GM18870 (cell line): ENCODE results near the gene MTARC2.

Experiments used
- ATAC-seq: cut with Tn5 transposase; IDR thresholded peaks from one replicate; pipeline ENCODE4 v1.9.1; 2021; ENCODE audit warnings: moderate library complexity; ENCODE audit not compliant: unreplicated experiment

Gene MTARC2

DNA sequence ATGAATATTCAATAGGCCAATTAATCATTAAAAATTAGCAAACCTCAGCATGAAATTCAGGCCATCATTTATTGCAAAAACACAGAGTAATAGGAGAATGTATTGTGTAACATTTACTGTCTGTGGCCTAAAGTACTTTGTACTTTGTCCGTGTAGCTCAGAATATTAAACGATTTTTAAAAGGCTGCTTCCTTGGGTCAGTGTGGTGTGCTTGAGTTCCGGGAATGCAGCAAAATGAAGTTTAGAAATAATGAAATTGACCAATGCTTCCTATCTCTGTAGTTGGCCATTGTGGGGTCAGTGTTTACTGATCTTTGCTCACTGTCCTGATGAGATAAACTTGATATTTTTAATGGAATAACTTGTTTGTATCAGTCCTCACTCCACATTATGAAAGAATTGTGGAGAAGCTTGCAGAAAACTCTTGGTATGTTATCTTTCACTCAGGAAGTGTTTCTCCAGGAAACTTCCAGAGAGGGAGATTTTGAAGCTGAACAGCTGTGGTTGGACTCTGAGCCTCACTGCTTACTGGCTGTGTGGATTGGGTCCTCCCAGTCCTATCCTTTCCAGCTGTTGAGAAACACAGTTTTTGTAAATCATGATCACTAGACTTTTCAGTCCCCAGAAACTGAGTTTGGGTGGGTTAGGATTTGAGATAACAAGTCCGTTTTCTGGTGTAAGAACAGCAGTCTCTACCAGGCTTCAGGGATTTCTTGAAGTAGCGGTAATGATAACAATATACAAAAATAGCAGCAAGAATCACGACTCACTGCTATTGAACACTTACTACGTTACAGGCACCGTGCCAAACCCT, 19.4 kb downstream of the MTARC2 start:
- no peak for ATAC-seq

- ATAC-seq: no peak
Measured at GRCh38 chr1:220768126-220768601, 20.0 kb downstream of the MTARC2 start.

DNA sequence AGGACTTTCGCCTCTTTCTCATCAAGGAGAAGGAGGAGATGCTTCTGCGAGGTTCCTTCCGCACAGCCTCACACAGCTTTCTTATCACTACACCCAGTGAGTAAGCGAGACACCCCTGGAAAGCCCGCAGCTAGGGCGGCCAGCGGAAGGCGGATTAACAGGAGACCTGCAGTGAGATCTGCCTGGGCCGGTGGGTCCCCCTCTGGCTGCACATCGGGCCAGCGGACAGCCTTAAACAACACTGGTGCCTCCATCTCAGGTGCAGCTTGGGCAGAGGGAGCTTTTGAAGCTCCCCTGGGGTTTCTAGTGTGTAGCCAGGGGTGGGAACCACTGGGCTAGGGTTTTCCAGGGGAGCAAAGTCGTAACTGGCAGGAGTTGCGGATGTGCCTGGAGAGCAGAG, 21.1 kb downstream of the MTARC2 start:
- no peak for ATAC-seq

DNA sequence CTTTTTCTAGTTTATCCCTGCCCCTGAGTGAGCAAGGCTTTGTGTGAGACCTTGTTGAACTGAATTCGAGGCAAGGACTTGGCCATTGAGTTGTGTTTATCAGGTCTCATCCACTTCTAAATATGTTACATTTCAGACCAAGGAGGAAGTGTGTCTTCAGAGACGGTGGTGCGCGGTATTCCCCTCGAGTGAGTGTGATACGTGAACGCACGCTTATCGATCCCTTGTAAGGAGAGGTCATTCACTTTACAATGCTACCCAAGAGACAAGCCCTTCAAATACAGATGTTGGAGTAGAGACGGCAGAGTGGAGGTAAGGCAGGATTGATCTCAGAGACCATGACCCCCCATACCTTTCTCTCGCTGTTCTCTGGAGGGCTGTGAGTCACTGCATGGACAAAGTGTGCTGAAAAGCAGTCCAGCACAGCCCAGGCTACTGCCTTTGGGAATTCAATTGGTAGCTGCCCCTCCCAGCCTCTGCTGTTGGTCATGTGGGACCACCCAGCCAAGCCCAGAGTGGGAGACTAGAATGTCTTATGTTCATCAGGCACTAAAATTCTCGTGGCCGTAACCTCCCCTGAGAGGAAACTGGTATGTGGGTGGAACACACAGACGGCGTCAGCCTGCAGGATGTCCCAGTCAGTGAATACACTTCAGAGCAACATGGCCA, 22.3 kb downstream of the MTARC2 start:
- peak; percentile 59 for ATAC-seq

DNA sequence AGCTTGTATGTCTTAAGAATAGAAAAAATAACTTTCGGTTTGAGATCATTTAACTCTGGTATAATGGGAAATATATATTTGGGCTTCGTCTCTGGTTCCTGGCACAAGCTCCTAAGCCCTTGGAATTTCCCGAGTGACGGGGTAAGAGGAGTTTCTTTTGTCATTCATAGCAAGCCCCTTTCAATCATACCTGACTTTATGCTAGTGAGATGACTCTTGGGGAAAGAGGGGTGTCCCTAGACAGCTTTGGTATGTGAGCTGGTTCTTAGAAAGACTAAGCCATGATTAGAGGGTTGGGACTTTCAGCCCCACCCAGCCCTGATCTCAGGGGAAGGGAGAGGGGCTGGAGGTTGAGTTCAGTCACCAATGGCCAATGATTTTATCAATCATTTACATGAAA, 24.7 kb downstream of the MTARC2 start:
- ATAC-seq: no peak

- no peak for ATAC-seq
Measured at GRCh38 chr1:220775240-220775853, 27.2 kb downstream of the MTARC2 start.

DNA sequence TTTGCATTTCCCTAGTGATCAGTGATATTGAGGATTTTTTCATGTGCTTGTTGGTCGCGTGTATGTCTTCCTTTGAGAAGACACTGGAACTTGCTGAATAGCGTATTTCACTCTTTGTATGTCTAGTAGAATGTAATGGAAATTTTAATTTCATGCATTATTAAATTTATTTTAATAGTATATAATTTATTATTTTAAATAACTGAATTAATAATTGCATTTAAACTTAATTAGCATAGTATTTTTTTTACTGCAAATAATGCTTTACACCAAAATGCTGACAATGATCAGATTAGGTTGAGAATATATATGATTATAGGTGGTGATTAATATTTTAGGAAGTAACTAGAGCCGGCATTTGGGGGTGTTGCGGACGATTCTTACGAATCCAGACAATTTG, 28.1 kb downstream of the MTARC2 start:
- no peak for ATAC-seq

- ATAC-seq: peak; percentile 68
Measured at GRCh38 chr1:220776720-220777326, 28.7 kb downstream of the MTARC2 start.

DNA sequence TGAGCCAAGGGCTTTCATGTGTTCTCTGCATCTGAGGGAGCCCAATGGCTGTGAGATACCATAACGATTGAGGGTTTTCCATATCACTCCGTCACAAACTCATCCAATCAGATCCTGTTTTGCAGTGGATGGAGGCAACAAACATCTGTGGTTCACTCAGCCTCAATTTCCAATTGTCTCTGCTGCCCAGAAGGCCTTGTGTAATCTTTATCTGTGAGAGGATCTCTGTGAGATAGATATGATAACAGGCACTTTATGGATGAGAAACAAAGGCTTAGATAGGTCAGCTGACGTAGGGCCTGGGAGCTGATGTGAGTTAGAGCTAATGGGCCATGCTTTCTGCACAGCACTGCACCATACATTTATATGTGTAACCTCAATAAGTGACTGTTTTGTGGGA, 35.3 kb downstream of the MTARC2 start:
- ATAC-seq: no peak

DNA sequence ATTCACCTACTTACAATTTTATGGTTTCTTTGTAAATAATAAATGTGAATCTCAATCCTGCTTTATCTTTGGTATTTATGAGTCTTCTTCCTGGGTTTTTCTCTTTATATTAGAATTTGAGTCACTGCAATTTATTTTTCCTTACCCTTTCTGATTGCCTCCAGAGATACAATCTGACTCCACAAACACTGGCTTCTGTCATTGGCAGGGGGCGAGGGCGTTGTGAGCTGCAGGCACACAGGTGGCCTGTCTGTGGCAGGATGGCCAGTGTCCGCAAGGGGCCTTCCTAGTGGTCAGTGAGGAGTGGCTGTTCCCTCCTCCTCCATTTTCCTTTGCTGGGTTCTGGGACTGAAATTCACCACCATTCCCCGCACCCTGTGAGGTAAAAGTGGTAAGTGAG, 36.6 kb downstream of the MTARC2 start:
- ATAC-seq: no peak

GRCh38 chr1:220785166-220786056, 37.3 kb downstream of the MTARC2 start:
- ATAC-seq: no peak

DNA sequence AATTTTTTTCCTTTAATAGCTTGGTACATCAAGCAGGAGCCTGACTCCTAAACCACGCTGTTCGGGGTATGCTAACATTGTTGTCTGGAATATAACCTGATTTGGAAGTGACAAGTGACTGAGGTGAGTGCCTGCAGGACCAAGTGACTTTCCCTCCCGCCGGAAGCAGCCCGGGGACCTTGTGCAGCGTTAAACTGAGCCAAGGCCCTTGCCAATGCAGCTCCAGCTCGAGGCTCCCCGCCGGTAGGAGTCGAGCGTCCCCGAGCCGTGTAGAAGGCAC, 37.9 kb downstream of the MTARC2 start:
- no peak for ATAC-seq

DNA sequence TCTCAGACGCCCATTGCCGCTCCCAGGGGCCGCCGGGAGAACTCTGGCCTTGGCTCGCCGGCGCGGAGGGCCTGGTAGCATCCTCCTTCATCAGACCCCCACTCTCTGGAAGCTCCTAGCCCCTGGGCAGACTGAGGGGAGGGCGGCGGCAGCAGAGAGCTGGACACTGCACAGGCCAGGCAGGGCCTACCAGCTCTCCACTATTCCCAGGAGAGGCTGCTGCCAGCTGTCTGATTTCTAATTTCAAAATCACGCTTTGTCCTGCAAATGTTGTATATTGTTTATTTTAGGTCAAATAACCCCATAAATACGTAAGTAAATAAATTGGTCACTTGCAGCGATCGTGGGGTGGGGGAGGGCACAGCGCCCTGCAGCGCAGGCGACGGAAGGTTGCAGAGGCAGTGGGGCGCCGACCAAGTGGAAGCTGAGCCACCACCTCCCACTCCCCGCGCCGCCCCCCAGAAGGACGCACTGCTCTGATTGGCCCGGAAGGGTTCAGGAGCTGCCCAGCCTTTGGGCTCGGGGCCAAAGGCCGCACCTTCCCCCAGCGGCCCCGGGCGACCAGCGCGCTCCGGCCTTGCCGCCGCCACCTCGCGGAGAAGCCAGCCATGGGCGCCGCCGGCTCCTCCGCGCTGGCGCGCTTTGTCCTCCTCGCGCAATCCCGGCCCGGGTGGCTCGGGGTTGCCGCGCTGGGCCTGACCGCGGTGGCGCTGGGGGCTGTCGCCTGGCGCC, 38.4 kb downstream of the MTARC2 start, which contains the start of gene MTARC1:
Gene MTARC1, plus strand, starts transcription at position 577 of the 732 bp plus-strand sequence. Its CDS starts 32 bp downstream, at position 609.
- ATAC-seq: no peak

DNA sequence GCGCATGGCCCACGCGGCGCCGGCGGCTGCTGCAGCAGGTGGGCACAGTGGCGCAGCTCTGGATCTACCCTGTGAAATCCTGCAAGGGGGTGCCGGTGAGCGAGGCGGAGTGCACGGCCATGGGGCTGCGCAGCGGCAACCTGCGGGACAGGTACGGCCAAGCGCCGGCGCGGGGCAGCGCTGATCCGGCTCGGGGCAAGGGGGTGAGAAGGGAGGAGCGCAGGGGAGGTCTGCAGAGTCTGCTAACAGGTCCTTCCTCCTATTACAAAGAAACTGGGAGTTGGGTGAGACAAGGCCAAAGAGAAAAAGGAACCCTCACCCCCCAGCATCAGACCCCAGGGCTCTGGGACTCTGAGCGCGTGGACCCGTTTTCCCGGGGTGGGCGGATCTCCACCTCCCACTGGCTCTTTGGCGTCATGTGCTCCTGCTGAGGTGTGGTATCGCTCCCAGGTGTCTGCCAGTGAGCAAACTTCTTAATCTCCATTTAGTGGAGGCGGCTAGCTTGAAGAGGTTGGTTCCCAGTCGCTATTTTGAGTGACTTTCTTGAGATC, 39.0 kb downstream of the MTARC2 start:
- ATAC-seq: no peak

DNA sequence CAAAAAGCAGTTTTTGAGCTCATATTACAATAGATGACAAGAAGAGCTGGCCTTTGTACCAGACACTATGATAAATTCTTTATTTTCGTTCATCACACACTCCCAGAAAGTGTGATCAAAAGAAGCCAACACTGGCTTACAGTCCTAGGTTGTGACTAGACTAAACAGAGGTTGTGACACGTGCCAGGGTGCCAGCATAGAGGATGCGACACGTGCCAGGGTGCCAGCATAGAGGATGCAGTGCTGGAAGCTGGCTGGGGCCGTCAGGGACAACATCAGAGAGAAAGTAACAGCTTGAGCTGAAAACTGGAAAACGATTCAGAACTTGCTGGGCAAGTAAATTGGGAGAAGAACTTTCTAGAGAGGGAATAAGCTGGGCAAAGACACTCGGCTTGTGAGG, 40.8 kb downstream of the MTARC2 start:
- no peak for ATAC-seq

DNA sequence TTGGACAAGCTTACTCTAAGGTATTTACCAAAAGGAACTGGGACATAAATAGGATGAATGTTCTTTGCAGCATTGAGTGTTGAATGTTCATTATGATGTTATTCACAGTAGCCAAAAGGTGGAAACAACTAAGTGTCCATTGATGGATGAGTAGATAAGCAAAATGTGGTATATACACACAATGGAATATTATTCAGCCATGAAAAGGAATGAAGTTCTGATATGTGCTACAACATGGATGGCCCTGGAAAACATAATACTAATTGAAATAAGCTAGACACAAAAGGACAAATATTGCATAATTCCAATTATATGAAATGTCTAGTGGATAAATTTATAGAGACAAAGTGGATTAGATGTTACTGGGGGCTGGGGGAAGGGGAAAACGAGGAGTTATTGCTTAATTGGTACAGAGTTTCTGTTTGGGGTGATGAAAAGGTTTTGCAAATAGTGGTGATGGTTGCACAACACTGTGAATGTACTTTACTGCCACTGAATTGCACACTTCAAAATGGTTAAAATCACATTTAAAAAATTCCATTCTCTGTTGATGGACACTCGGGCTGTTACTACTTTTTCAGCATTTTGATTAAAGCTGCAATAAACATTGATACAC, 41.5 kb downstream of the MTARC2 start:
- no peak for ATAC-seq

- no peak for ATAC-seq
Measured at GRCh38 chr1:220791285-220791684, 43.2 kb downstream of the MTARC2 start.

DNA sequence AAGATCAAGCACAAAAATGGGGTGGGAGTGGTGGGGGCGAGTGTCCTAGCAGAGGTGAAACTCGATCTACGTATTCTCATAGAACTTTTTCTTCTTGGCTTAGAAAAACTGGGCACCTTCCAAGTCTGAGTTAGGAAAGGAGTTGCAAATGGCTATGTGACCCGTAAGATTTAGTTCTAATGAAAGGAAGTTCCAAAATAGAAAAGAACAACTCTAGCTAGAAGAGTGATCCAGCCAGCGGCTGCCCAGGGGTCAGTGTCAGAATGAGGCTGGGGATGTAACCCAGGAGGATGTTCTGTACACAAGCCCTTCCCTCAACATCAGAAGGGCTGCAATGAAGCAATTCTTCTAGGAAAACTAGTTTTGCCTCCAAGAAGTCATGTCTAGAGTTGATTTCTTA, 43.8 kb downstream of the MTARC2 start:
- no peak for ATAC-seq

DNA sequence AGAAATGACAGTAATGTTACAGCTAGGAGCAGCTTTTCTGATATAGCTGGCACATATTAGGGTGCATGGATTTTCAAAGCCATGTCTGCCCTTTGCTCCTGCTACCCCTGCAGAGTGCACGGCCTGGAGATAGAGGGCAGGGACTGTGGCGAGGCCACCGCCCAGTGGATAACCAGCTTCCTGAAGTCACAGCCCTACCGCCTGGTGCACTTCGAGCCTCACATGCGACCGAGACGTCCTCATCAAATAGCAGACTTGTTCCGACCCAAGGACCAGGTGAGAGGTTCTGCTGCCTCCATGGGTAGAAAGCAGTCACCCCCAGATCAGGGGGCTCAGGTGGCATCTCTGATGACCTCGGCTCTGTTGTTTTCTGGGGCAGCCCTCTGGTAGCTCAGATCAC, 48.4 kb downstream of the MTARC2 start:
- ATAC-seq: no peak
